Hepatocyte (in vitro differentiated cells): ENCODE data around the gene COLQ.

Source experiments
- EZH2 ChIP-seq: fragments of 200-600 bp; sonication (generic); IDR thresholded peaks from 2 replicates; pipeline ENCODE4 v1.6.1; 2016; ENCODE audit warnings: antibody characterized with exemption, mild to moderate bottlenecking, borderline replicate concordance
- EZH2phosphoT487 ChIP-seq: fragments of 200-600 bp; sonication (generic); IDR thresholded peaks from one replicate; pipeline ENCODE4 v1.6.1; 2018; ENCODE audit warnings: antibody characterized with exemption, mild to moderate bottlenecking, low read depth, moderate library complexity; ENCODE audit not compliant: unreplicated experiment, severe bottlenecking
- TF ChIP-seq, protein P1 (sequence below): fragments of 200-600 bp; sonication (generic); IDR thresholded peaks from 2 replicates; pipeline ENCODE4 v1.5.1; 2016; ENCODE audit warnings: antibody characterized with exemption, mild to moderate bottlenecking; ENCODE audit not compliant: poor library complexity

DNA sequence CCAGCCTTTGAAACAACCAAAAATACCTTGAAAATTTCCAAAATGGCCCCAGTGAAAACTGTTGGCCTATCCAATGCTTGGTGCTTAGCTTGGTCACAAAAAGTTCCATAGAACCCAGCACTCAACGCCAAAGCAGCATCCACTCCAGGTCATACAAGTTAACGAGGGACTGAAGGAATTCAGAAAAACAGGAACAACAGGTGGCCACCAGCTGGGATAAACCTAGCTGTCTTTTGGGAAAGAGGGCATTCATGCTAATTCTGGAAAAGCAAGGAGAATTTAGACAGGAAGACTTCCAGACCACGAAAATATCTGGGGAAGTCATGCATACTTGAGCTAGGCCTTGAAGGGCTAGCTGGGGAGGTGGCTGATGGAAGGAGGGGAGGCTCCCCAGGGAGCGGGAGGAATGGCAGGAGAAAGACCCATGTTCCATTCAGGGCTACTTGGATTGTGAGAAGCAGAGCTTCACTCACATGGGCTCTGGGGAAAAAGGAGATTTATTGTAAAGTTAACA is 28.6 kb downstream of the COLQ start:
- TF ChIP-seq EZH2phosphoT487 (no peak), EZH2 (no peak)
- TF ChIP-seq, protein P1, sequence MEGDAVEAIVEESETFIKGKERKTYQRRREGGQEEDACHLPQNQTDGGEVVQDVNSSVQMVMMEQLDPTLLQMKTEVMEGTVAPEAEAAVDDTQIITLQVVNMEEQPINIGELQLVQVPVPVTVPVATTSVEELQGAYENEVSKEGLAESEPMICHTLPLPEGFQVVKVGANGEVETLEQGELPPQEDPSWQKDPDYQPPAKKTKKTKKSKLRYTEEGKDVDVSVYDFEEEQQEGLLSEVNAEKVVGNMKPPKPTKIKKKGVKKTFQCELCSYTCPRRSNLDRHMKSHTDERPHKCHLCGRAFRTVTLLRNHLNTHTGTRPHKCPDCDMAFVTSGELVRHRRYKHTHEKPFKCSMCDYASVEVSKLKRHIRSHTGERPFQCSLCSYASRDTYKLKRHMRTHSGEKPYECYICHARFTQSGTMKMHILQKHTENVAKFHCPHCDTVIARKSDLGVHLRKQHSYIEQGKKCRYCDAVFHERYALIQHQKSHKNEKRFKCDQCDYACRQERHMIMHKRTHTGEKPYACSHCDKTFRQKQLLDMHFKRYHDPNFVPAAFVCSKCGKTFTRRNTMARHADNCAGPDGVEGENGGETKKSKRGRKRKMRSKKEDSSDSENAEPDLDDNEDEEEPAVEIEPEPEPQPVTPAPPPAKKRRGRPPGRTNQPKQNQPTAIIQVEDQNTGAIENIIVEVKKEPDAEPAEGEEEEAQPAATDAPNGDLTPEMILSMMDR, result no peak
